Activated naive CD4-positive, alpha-beta T cell treated with anti-CD3 and anti-CD28 coated beads, Interleukin-2, amount 50 U/mL, for 16 hours (primary cell): ENCODE measurements around the gene NOC2L.
A peak's percentile ranks its signal among the peaks of the same experiment; 100 is the strongest.
"Not testable (repeated sequence)": the region's sequence is repeated elsewhere in the genome, so short reads cannot be mapped to it uniquely, and the experiment has no call there.

ENCODE experiments used
- DNase-seq: peaks from one replicate; pipeline ENCODE4 v3.0.0-alpha.2; 2020

The NOC2L gene

DNA sequence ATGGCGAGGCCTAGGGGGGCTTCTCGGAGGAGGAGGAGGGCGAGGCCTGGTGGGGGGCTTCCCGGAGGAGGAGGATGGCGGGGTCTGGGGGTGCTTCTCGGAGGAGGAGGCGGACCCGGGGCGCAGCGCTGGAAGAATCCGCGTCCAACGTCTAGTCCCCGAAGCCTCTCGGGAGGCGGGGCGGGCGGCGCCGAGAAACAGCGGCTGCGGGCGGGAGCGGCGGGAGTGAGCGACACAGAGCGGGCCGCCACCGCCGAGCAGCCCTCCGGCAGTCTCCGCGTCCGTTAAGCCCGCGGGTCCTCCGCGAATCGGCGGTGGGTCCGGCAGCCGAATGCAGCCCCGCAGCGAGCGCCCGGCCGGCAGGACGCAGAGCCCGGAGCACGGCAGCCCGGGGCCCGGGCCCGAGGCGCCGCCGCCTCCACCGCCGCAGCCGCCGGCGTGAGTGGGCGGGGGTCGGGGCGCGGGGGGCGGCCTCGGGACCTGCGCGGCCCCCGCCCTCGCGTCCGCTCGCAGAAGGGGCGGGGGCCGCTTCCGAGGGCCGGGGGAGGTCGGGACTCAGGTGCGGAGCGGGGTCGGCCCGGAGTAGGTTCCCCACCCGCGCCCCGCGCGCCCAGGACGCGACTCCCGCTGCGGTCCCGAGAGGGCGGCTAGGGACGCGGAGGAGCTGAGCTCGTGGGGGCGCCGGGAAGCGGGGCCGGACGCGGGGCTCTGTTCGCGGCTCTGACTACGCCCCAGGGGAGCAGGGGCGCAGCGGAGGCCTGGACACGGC, 1.5 kb upstream of the NOC2L start, which contains the start of gene KLHL17:
Gene KLHL17, plus strand, starts transcription at position 222 of the 769 bp plus-strand sequence. Its CDS starts 110 bp downstream, at position 332.
- peak; percentile 88 for DNase-seq

DNA sequence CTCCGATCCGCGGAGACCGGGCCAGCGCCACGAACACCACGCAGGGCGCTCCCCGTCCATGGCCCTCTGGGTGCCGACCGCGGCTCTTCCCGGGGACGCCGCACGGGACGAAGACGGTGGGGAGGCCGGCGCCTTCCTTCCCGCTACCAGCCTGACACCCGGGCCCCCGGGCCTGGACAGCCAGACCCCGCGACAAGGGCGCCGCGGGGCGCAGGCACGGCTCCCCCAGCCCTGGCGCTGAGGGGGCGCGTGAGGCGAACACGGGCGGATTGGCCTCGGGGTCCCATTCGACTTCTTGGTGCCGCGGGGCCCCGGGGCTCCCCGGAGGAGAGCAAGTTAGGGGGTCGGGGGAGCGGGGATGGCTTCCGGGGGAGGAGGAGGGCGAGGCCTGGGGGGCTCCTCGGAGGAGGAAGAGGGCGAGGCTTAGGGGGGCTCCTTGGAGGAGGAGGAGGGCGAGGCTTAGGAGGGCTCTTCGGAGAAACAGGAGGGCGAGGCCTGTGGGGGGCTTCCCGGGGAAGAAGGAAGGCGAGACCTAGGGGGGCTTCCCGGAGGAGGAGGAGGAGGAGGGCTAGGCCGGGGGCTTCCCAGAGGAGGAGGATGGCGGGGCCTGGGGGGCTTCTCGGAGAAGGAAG, 791 bp upstream of the NOC2L start:
- no peak for DNase-seq

DNA sequence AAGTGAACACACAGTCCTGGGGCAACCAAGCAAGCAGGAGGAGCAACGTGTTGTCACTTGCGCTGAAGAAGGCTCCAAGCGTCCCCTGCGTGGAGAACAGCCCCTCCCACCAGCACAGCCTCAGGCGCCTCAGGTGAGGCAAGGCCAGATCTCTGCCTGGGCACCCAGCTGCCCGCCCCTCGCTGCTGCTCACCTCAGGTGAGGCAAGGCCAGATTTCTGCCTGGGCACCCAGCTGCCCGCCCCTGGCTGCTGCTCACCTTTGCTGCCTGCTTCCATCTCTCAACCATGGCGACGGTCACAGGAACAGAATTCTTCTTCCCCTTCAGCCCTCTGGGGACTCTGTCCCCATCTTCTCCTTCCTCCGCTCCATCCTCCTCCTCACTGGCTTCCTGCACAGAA, 2.4 kb downstream of the NOC2L start:
- DNase-seq = no peak

DNA sequence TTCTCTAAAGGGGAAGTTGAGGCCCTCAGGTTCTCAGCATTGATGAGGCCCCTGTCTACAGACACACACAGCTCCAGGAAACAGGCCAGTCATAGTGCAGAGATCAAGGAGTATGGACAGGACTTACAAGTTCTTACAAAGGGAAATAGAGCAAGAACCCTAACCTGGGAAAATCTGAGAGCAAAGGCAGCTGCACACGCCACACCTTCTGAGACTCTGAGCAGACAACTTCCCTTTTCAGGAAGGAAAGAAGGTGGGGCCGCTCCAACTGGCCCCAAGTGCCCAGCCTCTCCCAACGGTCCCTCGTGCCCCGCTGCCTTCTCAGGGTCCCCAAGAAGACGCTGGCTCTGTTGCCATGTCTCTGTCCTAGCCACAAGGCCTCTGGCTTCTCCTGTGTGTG, 3.6 kb downstream of the NOC2L start:
- DNase-seq = no peak

DNA sequence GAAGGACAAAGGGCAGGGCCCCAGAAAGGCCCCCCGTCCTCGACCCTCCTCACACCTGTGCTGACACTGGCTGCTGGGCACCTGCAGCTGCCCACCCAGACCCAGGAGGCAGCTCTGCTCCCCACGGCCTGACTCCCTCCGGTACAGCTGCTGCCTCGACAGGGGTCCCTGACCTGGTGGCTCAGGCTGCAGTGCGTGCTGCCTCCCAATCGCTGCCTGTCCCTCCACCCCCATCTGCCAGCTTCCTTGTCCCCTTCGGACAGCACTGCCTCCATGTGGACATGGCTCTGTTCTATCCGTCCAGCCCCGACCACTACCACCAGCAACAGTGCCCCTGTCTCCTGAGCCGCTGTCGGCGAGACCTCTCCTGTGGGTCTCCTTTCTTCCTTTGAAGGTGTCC, 4.1 kb downstream of the NOC2L start:
- DNase-seq = no peak

DNA sequence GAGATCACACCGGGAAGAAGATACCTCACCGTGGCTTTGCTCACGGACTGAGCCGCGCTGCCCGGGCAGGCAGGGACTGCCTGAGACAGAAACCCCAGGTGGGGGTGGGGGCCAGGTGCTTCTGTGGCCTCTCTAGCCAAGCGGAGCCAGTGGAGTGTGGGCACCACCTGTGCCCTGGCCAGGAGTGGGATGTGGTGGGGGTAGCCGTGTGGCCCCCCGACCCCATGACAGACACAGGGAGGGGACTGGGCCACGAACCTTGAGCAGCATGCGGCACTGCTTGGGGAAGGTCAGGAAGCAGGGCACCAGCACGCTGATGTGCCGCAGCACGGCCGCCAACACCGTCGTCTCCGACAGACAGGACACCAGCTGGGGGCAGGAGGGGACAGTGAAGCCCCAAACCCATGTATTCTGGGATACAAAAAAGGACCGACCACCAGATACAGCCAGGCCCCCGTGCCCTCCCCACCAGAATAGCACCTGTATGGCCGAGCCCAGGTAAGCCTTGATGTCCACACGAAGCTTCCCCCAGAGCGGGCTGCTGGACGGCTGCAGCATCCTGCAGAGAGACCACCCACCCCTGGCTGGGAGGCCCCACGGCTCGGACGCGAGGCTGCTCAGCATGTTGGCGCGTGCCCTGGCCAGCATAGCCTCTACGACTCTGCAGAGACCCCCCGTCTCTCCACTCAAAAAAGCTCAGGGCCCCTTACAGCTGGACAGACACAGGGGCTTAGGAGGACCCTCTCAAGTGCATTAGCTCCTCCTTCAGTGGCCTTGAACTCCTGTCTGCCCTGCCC, 5.3 kb downstream of the NOC2L start:
- no peak for DNase-seq

DNA sequence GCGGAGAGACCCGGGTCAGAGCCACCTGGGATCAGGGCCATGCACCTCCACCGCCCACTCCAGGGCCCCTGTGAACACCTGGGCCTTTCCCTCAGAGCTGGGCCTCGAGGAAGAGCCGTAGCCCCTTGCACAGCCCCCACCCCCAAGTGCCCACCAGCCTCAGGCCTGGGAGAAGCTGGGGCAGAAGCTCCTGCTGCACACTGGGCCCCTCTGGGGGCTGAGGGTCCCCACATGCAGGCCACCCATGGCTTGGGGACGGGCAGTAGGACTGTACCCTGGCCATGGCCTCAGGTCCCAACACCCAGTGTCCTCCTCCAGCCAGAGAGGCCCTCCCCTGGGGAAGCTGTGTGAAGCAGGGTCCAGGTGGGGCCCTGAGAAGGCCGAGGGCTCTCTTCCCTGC, 6.5 kb downstream of the NOC2L start:
- DNase-seq = no peak

DNA sequence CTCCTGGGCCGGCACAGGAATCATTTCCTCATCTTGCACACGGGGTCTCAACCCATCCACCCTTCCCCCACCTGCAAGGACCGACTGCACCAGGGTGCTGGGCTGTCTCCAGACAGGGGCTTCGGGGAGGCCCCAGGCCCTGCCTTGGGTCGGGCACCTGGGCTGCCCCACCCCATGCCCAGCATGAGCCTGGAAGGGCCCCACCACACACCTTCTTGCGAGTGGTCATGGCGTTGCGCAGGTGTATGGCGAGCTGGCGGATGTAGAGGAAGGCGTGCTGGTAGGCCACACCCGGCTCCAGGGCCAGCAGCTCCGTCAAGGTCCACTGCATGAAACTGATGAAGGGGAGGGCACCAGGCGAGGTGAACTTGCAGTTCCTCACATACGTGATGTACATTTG, 6.9 kb downstream of the NOC2L start:
- no peak for DNase-seq

DNA sequence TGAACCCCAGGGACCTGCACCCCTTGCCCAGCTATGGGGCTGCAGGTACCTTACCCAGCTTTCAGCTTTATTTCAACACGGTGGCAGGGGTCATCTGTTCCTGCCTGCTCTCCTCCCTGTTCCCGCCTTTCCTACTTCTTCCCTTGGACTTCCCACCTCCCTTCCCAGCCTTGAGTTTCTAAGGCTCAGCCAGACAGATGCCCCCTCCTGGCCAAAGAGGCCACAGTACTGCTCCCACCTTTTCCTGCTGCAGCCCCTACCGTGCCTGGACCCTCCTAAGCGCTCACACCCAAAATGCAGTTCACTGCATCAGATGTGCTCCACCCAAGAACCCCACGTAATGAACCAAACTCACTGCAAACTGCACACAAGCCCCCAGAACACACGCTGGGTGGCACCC, 7.7 kb downstream of the NOC2L start:
- DNase-seq = no peak

DNA sequence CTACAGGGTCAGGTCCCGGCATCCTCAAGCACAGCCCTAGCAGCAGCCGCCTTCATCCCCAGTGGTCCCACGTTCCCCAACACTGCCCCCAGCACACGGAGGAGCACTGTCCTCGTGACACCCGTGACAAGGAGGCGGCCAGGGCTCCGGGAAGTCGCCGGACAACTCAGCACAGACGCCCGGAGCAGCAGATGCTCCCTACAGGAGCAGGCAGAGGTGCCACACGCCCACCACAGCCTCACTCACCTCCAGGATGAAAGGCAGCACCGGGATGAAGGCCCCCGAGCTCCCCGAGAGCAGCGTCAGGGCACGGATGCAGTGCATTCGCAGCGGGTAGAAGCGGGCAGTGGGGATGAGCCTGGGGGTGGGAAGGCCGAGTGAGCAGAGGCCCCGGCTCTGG, 8.2 kb downstream of the NOC2L start:
- no peak for DNase-seq

DNA sequence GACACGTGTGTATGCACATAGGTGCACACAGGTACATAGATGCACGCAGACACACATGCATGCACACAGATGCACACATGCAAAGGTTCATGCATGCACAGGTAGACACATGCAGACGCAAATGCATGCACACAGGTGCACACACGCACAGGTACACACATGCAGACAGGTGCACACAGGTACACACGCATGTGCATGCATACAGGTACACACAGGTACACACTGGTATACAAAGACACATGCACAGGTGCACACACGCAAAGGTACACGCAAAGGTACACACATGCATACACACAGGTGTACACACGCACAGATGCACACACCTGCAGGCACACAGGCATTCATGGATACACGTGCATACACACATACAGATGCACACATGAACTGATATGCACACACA, 8.8 kb downstream of the NOC2L start:
- DNase-seq = no peak

DNA sequence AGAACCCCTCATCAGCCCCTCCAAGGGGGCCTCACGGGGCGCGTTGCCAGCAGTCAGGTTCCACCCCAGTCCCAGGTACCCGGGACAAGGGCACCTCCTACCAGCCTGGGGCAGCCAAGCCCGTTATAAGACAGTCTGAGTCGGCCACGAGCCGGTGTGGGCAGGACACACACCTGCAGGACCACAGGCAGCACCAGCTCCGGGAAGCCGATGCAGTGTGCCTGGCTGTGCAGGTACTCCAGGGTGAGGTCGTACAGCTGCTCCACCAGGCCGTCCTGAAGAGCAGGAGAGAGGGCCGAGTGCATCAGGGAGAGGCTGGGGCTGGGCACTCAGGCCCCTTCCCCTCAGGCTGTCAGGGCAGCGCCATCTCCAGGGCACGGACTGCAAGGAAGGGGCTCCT, 11.1 kb downstream of the NOC2L start:
- no peak for DNase-seq

DNA sequence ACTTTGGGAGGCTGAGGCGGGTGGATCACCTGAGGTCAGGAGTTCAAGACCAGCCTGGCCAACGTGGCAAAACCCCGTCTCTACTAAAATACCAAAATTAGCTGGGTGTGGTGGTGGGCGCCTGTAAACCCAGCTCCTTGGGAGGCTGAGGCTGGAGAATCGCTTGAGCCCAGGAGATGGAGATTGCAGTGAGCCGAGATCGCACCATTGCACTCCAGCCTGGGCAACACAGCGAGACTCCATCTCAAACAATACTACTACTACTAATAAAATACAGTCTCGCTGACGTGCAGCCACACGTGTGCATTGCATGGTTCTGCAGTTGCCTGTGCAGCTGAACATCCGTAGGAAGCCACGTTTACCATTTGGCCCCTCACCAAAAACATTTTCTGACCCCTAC, 12.2 kb downstream of the NOC2L start:
- DNase-seq = not testable (repeated sequence)

DNA sequence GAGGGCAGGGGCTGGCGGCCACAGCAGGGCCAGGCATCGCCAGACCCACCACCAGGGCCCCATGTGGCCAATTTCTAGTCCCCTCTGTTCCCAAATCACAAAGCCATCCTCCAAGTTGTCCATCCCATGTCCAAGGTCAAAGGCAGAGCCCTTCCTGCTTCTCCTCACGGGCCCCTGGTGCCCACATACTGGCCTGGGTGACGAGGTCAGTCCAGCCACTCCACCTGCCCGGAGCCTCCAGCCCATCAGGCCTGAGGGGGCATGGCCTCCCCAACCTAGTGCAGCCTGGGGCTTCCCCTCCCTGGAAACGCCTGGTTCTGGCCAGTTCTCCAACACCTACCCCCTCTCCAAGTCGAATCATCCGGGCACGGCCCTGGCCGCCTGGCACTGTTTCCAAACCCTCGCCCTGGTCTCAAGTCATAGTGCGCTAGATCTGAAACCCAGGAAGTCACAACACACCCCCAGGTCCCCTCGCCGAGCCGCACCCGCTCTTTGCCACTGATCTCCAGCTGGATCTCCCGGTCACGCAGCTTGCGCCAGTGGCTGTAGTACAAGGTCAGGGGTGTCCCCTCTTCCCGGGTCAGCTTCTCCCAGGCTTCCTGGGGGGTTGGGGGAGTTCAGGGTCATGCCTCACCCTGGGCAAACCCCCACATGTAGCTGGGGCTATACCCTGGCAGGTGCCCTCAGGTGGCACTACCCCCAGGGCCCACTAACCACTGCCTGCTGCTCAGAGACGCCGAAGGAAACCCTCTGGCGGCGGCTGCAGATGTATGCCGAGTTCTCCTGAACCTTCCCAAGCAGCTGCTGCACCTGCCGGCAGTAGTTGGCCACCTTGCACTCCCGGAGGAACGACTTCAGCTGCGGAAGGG, 13.1 kb downstream of the NOC2L start:
- no peak for DNase-seq

DNA sequence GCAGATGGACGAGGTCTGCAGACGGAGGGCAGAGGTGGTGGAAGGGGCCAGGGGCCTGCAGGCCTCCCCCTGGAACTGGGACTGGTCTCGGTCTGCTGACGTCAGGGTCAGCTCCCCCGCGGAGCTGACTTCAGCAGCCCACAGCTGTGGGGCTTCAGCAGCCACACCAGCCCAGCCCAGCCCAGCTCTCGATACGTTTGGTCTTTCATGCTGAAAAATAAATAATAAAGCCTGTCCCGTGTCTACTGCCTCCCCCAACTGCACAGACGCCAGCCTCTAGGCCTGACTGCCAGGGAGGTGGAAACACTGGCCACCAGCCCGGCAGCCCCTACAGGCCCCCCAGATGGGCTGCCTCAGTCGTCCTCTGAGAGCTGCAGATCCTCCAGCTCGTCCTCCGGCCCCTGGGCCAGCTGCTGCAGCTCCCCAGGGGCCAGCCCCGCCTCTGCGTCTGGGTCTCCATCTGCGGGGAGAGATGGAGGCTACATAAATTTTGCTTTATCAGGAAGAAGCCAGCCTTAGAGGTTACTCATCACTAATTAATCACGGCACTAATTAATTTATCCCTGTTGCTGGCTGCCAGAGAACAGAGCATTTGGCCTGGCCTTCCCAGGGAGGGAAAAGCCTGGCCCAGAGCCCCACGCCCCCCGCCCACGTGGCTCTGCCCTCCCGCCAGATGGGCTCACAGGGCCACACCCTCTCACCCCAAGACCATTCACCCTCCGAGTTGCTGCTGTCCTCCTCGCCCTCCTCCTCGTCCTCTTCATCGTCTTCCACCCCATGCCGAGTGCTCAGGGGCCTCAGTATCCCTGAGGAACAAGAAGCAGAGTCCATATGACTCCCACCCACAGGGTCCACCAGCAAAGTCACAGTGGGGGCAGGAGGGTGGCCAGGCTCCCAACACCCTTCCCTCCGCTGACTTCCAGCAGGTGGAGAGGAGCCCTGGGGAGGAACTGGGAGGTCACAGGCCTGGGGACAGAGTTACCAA, 14.4 kb downstream of the NOC2L start:
- no peak for DNase-seq

DNA sequence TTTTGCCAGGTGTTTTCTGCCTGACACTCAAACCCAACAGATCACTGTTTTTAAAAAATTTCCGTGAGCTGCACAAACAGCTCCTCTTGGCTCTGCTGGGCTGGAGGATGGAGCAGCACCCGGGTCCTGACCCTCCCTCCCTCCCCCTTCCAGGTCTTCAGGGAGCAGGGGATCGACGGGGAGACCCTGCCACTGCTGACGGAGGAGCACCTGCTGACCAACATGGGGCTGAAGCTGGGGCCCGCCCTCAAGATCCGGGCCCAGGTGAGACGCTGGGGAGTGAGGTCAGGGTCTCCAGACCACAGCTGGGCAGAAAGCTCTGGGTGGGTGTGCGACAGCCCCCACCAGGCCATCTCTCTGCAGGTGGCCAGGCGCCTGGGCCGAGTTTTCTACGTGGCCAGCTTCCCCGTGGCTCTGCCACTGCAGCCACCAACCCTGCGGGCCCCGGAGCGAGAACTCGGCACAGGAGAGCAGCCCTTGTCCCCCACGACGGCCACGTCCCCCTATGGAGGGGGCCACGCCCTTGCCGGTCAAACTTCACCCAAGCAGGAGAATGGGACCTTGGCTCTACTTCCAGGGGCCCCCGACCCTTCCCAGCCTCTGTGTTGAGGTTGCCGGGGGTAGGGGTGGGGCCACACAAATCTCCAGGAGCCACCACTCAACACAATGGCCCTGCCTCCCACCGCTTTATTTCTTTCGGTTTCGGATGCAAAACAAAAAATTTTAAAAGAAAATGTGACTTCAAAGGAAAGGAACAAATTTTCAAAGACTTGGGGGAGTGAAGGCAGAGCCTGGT, 15.3 kb downstream of the NOC2L start:
- no peak for DNase-seq

DNA sequence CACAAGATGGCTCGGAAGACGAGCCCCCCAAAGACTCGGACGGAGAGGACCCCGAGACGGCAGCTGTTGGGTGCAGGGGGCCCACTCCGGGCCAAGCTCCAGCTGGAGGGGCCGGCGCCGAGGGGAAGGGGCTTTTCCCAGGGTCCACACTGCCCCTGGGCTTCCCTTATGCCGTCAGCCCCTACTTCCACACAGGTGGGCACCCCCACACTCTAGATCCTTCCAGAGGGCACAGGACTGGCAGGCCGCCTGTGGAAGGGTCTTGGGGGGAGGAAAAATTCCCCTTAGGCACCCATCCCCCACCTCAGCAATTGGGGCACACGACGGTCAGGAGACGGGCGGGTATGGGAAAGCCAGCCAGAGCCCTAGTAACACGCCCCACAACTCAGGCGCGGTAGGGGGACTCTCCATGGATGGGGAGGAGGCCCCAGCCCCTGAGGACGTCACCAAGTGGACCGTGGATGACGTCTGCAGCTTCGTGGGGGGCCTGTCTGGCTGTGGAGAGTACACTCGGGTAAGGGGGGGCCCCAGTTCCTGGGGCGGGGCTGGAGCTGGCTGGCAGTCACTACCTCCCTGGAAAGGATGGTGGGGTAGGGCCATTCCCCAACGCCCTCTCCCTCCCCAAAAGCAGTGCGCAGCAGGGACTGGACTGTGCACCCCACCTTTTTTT, 16.1 kb downstream of the NOC2L start:
- no peak for DNase-seq

DNA sequence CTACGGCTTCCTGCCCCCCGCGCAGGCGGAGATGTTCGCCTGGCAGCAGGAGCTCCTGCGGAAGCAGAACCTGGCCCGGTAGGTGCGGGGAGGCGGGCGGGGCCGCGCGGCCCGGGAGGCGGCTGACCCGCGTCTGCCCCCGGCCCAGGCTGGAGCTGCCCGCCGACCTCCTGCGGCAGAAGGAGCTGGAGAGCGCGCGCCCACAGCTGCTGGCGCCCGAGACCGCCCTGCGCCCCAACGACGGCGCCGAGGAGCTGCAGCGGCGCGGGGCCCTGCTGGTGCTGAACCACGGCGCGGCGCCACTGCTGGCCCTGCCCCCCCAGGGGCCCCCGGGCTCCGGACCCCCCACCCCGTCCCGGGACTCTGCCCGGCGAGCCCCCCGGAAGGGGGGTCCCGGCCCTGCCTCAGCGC, 16.6 kb downstream of the NOC2L start:
- DNase-seq = no peak

DNA sequence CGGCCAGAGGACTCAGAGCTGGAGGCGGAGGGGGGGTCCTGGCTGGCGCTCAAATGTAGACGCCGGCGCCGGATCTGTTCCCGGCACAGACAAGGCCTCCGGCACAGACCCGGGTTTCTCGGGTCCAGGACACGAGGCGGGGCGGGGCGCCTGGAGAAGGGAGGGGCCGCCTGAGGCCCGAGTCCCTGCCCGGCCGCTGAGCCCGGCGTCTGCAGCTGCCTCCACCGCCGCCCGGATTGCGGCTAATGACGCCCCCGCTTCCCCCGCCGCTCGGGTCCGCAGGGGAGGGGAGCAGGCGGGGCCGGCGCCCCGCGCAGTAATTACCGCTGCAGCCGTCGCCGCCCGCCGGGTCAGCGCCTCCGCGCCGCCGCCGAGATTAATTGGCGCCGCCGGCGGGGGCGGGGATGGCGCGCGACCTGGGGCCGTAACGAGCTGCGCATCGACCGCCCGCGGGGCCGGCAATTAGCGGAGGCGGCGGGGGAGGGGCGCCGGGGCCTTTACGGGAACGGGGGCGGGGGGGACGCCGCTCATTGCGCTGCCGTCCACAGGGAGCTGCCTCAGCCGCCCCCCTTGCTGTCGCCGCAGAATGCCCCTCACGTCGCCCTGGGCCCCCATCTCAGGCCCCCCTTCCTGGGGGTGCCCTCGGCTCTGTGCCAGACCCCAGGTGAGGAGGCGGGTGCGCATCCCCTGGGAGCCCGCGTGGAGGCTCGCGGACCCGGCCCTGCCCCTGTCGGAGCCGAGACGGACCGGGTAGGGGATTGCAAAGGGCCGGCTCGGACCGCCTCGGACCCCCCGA, 17.3 kb downstream of the NOC2L start:
- peak; percentile 40 for DNase-seq
